ENCODE results near the gene UBE2G2. TPM values are rescaled to one million over a fixed set of nuclear protein-coding genes. Genes with fewer than 3 reads are reported as not detected.

The UBE2G2 gene
- total RNA-seq, 1 experiment from 2014 or later = 212 TPM

GRCh38 chr21:44814498-44815023, 12.9 kb upstream of the UBE2G2 start:
- ChIA-PET CTCF (no interaction called here), POLR2A (ENCODE audit: low non-redundant PET) (no interaction called here)
- Histone ChIP-seq H3K27me3 (replicated peaks; ENCODE audit: insufficient read depth, low read depth, low read length, poor library complexity) (no peaks in the 10 kb centered on the region), H3K4me1 (ENCODE audit: insufficient read depth, low read length, poor library complexity, severe bottlenecking) (peaks cover 21% of the 10 kb centered on the region), H3K9me3 (ENCODE audit: low read depth, low read length, poor library complexity, severe bottlenecking) (peaks cover 10% of the 10 kb centered on the region), H3K27ac (ENCODE audit: low read depth, low read length, poor library complexity, severe bottlenecking) (peak overlapping the region; percentile 30), H3K4me3 (ENCODE audit: low read depth, low read length, poor library complexity, severe bottlenecking) (no peak overlapping the region), H3K36me3 (ENCODE audit: insufficient read depth, low read length, poor library complexity, severe bottlenecking) (peaks cover 18% of the 10 kb centered on the region)
- TF ChIP-seq CTCF (conservative IDR thresholded peaks at IDR 0.05; ENCODE audit: low read depth, low read length) = no peak
- TF ChIP-seq EZH2 (IDR thresholded peaks at IDR 0.05; ENCODE audit: borderline replicate concordance, low read depth, low read length, poor library complexity, severe bottlenecking) = no peak
- DNase-seq (ENCODE audit: low spot score) = no peak
- intact Hi-C loops (cut with micrococcal nuclease; ENCODE audit: unreplicated experiment) = no loop called here
- BruUV-seq (replicated peaks) = no TSS peak

DNA sequence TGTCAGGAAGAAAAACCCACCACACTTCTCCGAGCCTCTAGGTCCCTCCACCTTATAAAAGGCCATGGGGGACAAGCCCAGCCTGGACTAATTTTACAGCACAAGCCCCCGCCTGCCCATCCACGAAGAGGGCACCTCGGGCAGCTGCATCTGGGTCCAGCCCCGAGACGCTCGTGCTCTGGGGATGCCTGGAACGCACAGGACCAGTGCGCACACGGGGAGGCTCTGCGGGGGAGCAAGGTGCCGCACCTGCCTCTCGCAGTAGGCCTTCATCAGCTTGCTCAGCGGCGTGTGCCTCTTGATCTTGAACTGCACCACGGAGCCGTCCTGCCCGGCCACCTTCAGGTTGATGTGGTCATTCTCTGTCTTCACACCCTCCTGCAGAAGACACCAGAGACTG, 12.1 kb upstream of the UBE2G2 start:
- H3K27ac ChIP-seq (ENCODE audit: low read depth, low read length, poor library complexity, severe bottlenecking) = no peak overlapping the region
- H3K36me3 ChIP-seq (ENCODE audit: insufficient read depth, low read length, poor library complexity, severe bottlenecking) = peaks cover 24% of the 10 kb centered on the region
- intact Hi-C loops (cut with micrococcal nuclease; ENCODE audit: unreplicated experiment) = no loop called here
- BruUV-seq (replicated peaks) = no TSS peak
- CTCF ChIA-PET = no interaction called here
- H3K27me3 ChIP-seq (replicated peaks; ENCODE audit: insufficient read depth, low read depth, low read length, poor library complexity) = no peaks in the 10 kb centered on the region
- TF ChIP-seq CTCF (conservative IDR thresholded peaks at IDR 0.05; ENCODE audit: low read depth, low read length) (no peak), EZH2 (IDR thresholded peaks at IDR 0.05; ENCODE audit: borderline replicate concordance, low read depth, low read length, poor library complexity, severe bottlenecking) (no peak)
- no peak overlapping the region for H3K4me3 ChIP-seq (ENCODE audit: low read depth, low read length, poor library complexity, severe bottlenecking)
- no peak for DNase-seq (ENCODE audit: low spot score)
- H3K9me3 ChIP-seq (ENCODE audit: low read depth, low read length, poor library complexity, severe bottlenecking) = peaks cover 2% of the 10 kb centered on the region
- POLR2A ChIA-PET (ENCODE audit: low non-redundant PET) = no interaction called here
- H3K4me1 ChIP-seq (ENCODE audit: insufficient read depth, low read length, poor library complexity, severe bottlenecking) = peaks cover 21% of the 10 kb centered on the region

- TF ChIP-seq EZH2 (IDR thresholded peaks at IDR 0.05; ENCODE audit: borderline replicate concordance, low read depth, low read length, poor library complexity, severe bottlenecking) = no peak
- TF ChIP-seq CTCF (conservative IDR thresholded peaks at IDR 0.05; ENCODE audit: low read depth, low read length) = no peak
- Histone ChIP-seq H3K36me3 (ENCODE audit: insufficient read depth, low read length, poor library complexity, severe bottlenecking) (peaks cover 29% of the 10 kb centered on the region), H3K27ac (ENCODE audit: low read depth, low read length, poor library complexity, severe bottlenecking) (peak overlapping the region; percentile 53), H3K9me3 (ENCODE audit: low read depth, low read length, poor library complexity, severe bottlenecking) (no peaks in the 10 kb centered on the region), H3K27me3 (replicated peaks; ENCODE audit: insufficient read depth, low read depth, low read length, poor library complexity) (no peaks in the 10 kb centered on the region), H3K4me3 (ENCODE audit: low read depth, low read length, poor library complexity, severe bottlenecking) (no peak overlapping the region), H3K4me1 (ENCODE audit: insufficient read depth, low read length, poor library complexity, severe bottlenecking) (peaks cover 21% of the 10 kb centered on the region)
- intact Hi-C loops (cut with micrococcal nuclease; ENCODE audit: unreplicated experiment) = no loop called here
- ChIA-PET CTCF (no interaction called here), POLR2A (ENCODE audit: low non-redundant PET) (no interaction called here)
- DNase-seq (ENCODE audit: low spot score) = no peak
- BruUV-seq (replicated peaks) = no TSS peak
Observed at GRCh38 chr21:44813149-44813548, 11.5 kb upstream of the UBE2G2 start.

Data from A673 (cell line).